Activated CD8-positive, alpha-beta T cell treated with anti-CD3 and anti-CD28 coated beads, Interleukin-2, amount 10 ng/mL, durations not matched to agents 7 days and 5 days (primary cell): ENCODE measurements around the gene CARS2. TPM values are rescaled to one million over a fixed set of nuclear protein-coding genes. Genes with fewer than 3 reads are reported as not detected.

Experiments used
- ATAC-seq: fragments of 150-1000 bp; cut with Tn5 transposase; one replicate; pipeline ENCODE4 v1.10.0; 2021; ENCODE audit warnings: moderate library complexity
- CTCF ChIA-PET: fragments of 350-600 bp; sonication (Branson Sonifier 250); formaldehyde crosslinking; loops from one replicate; lab custom pipeline; 2021; ENCODE audit warnings: antibody characterized with exemption; lab: Charles Lee
- POLR2A ChIA-PET: fragments of 350-600 bp; sonication (Branson Sonifier 250); formaldehyde crosslinking; loops from one replicate; lab custom pipeline; 2021; ENCODE audit warnings: antibody characterized with exemption; lab: Charles Lee
- DNase-seq: peaks from one replicate; pipeline ENCODE4 v3.0.0-alpha.2; 2020
- H3K27ac Mint-ChIP-seq: one replicate; pipeline ENCODE4 v1.8.0; 2021; ENCODE audit warnings: mild to moderate bottlenecking, mixed read lengths
- H3K27me3 Mint-ChIP-seq: one replicate; pipeline ENCODE4 v1.8.0; 2021; ENCODE audit warnings: low read depth, mixed read lengths
- H3K36me3 Mint-ChIP-seq: one replicate; pipeline ENCODE4 v1.8.0; 2021; ENCODE audit warnings: low read depth, mixed read lengths
- H3K4me1 Mint-ChIP-seq: one replicate; pipeline ENCODE4 v1.8.0; 2021; ENCODE audit warnings: low read depth, mixed read lengths
- H3K4me3 Mint-ChIP-seq: one replicate; pipeline ENCODE4 v1.8.0; 2021; ENCODE audit warnings: mild to moderate bottlenecking, mixed read lengths
- H3K9me3 Mint-ChIP-seq: one replicate; pipeline ENCODE4 v1.8.0; 2022; ENCODE audit warnings: mixed read lengths; ENCODE audit not compliant: insufficient read depth
- total RNA-seq, 2 experiments: library from RNA; stranded (reverse); gene quantifications; one replicate each; pipeline ENCODE4 v1.2.3, GENCODE V29; 2021

Gene CARS2
- total RNA-seq, 2 experiments from 2014 or later, result 73.1 to 79.9 TPM

GRCh38 chr13:110719036-110719710 lies 13.3 kb upstream of the CARS2 start:
- Mint-ChIP-seq H3K9me3 (no peaks in the 10 kb centered on the region), H3K27ac (no peak overlapping the region), H3K4me3 (no peak overlapping the region), H3K27me3 (no peaks in the 10 kb centered on the region), H3K36me3 (peaks cover 23% of the 10 kb centered on the region), H3K4me1 (peaks cover 21% of the 10 kb centered on the region)
- POLR2A ChIA-PET, result interaction anchor here (0.5 to 1.0 kb wide), 2 partner anchors 41 to 196 kb away, joined by 3 read pairs; partner anchors contain the start of gene ANKRD10
- no peak for ATAC-seq
- CTCF ChIA-PET, result interaction anchor here (1.4 kb wide), 1 partner anchor 263 kb away, joined by 3 read pairs; no protein-coding TSS in a partner anchor
- DNase-seq, result no peak

- ChIA-PET CTCF (interaction anchor here (0.8 to 1.2 kb wide), 3 partner anchors 102 to 199 kb away, joined by 3 to 5 read pairs (median 4); partner anchors contain the start of gene ANKRD10), POLR2A (interaction anchor here (1.2 to 2.0 kb wide), 3 partner anchors 10 to 101 kb away, joined by 4 to 11 read pairs (median 9); partner anchors contain the start of genes CARS2 and NAXD)
- peak overlapping the region; percentile 91 for H3K4me3 Mint-ChIP-seq
- H3K36me3 Mint-ChIP-seq, result peaks cover 18% of the 10 kb centered on the region
- DNase-seq, result no peak
- H3K27ac Mint-ChIP-seq, result peak overlapping the region; percentile 95
- peaks cover 25% of the 10 kb centered on the region for H3K4me1 Mint-ChIP-seq
- no peaks in the 10 kb centered on the region for H3K27me3 Mint-ChIP-seq
- no peak for ATAC-seq
- no peaks in the 10 kb centered on the region for H3K9me3 Mint-ChIP-seq
These were observed 10.3 kb upstream of the CARS2 start for GRCh38 chr13:110716247-110716515.

- CTCF ChIA-PET, result interaction anchor here (0.7 to 1.5 kb wide), 4 partner anchors 71 to 670 kb away, joined by 3 to 5 read pairs (median 4); no protein-coding TSS in a partner anchor
- Mint-ChIP-seq H3K4me1 (peaks cover 29% of the 10 kb centered on the region), H3K27ac (peak overlapping the region; percentile 95), H3K4me3 (peak overlapping the region; percentile 91), H3K36me3 (peaks cover 15% of the 10 kb centered on the region), H3K9me3 (no peaks in the 10 kb centered on the region), H3K27me3 (no peaks in the 10 kb centered on the region)
- DNase-seq (peak; percentile 98), ATAC-seq (peak; percentile 68)
- POLR2A ChIA-PET, result interaction anchor here (0.6 to 2.0 kb wide), 26 partner anchors 9 to 936 kb away, joined by 3 to 28 read pairs (median 4); partner anchors contain the start of genes ANKRD10, CARS2 and NAXD
These were observed 9.7 kb upstream of the CARS2 start for GRCh38 chr13:110715395-110716246.

GRCh38 chr13:110714797-110715394 lies 9.0 kb upstream of the CARS2 start:
- Mint-ChIP-seq H3K9me3 (no peaks in the 10 kb centered on the region), H3K36me3 (peaks cover 13% of the 10 kb centered on the region), H3K4me1 (peaks cover 29% of the 10 kb centered on the region), H3K4me3 (peak overlapping the region; percentile 91), H3K27ac (peak overlapping the region; percentile 95), H3K27me3 (no peaks in the 10 kb centered on the region)
- ChIA-PET POLR2A (interaction anchor here (0.6 to 2.0 kb wide), 25 partner anchors 9 to 936 kb away, joined by 3 to 28 read pairs (median 4); partner anchors contain the start of genes ANKRD10, CARS2 and NAXD), CTCF (interaction anchor here (0.7 to 1.5 kb wide), 4 partner anchors 70 to 671 kb away, joined by 3 to 5 read pairs (median 4); no protein-coding TSS in a partner anchor)
- DNase-seq (peak; percentile 69), ATAC-seq (peak; percentile 5)

GRCh38 chr13:110713981-110714796 lies 8.3 kb upstream of the CARS2 start:
- Mint-ChIP-seq H3K27ac (peak overlapping the region; percentile 95), H3K9me3 (no peaks in the 10 kb centered on the region), H3K4me3 (peak overlapping the region; percentile 91), H3K36me3 (peaks cover 6% of the 10 kb centered on the region), H3K27me3 (no peaks in the 10 kb centered on the region), H3K4me1 (peaks cover 25% of the 10 kb centered on the region)
- ChIA-PET POLR2A (interaction anchor here (2.0 kb wide), 1 partner anchor 69 kb away, joined by 9 read pairs; no protein-coding TSS in a partner anchor), CTCF (interaction anchor here (0.7 to 1.5 kb wide), 2 partner anchors 70 to 121 kb away, joined by 3 to 5 read pairs; no protein-coding TSS in a partner anchor)
- DNase-seq (peak; percentile 81), ATAC-seq (no peak)

- Mint-ChIP-seq H3K27ac (peak within 1 kb of the TSS; percentile 97), H3K4me1 (peaks cover 25% of the 10 kb centered on the region), H3K9me3 (no peaks in the 10 kb centered on the region), H3K36me3 (peaks cover 2% of the 10 kb centered on the region), H3K27me3 (no peaks in the 10 kb centered on the region), H3K4me3 (peak within 1 kb of the TSS; percentile 93)
- ChIA-PET CTCF (interaction anchor here (0.7 kb wide), 1 partner anchor 120 kb away, joined by 3 read pairs; no protein-coding TSS in a partner anchor), POLR2A (interaction anchor here (2.0 kb wide), 1 partner anchor 201 kb away, joined by 26 read pairs; the partner anchor contains the start of gene ANKRD10)
- no peak for ATAC-seq
- DNase-seq, result no peak
These were observed 7.7 kb upstream of the CARS2 start, which contains the start of gene ING1 for GRCh38 chr13:110713642-110713952. ING1 (plus strand) TSS chr13:110713700; CDS start chr13:110714150, 450 bp downstream.

- DNase-seq, result peak; percentile 99
- H3K9me3 Mint-ChIP-seq, result no peaks in the 10 kb centered on the region
- H3K36me3 Mint-ChIP-seq, result peaks cover 2% of the 10 kb centered on the region
- H3K27ac Mint-ChIP-seq, result peak overlapping the region; percentile 97
- no peaks in the 10 kb centered on the region for H3K27me3 Mint-ChIP-seq
- H3K4me3 Mint-ChIP-seq, result peak overlapping the region; percentile 93
- ATAC-seq, result peak; percentile 61
- peaks cover 23% of the 10 kb centered on the region for H3K4me1 Mint-ChIP-seq
- ChIA-PET CTCF (interaction anchor here (0.8 kb wide), 1 partner anchor 202 kb away, joined by 3 read pairs; no protein-coding TSS in a partner anchor), POLR2A (interaction anchor here (0.6 to 2.2 kb wide), 13 partner anchors 9 to 477 kb away, joined by 3 to 26 read pairs (median 4); partner anchors contain the start of genes ANKRD10 and NAXD)
These were observed 7.1 kb upstream of the CARS2 start for GRCh38 chr13:110712849-110713641.

GRCh38 chr13:110712081-110712848 lies 6.3 kb upstream of the CARS2 start:
- Mint-ChIP-seq H3K4me1 (peaks cover 17% of the 10 kb centered on the region), H3K27ac (peak overlapping the region; percentile 98), H3K9me3 (no peaks in the 10 kb centered on the region), H3K4me3 (peak overlapping the region; percentile 93), H3K27me3 (no peaks in the 10 kb centered on the region), H3K36me3 (peaks cover 2% of the 10 kb centered on the region)
- ChIA-PET POLR2A (interaction anchor here (0.6 to 2.2 kb wide), 14 partner anchors 9 to 477 kb away, joined by 3 to 26 read pairs (median 4); partner anchors contain the start of genes ANKRD10 and NAXD), CTCF (interaction anchor here (0.8 to 1.8 kb wide), 2 partner anchors 68 to 203 kb away, joined by 3 to 7 read pairs; no protein-coding TSS in a partner anchor)
- DNase-seq (peak; percentile 89), ATAC-seq (peak; percentile 14)
